ENCODE results near the gene KLK5.
"Not testable (repeated sequence)": the region's sequence is repeated elsewhere in the genome, so short reads cannot be mapped to it uniquely, and the experiment has no call there.

KLK5 gene

GRCh38 chr19:50952910-50953309 lies at the start of gene KLK5:
TSS of gene KLK5 (minus strand) at chr19:50953038. CDS start at chr19:50952657, 381 bp downstream.
- Histone ChIP-seq H3K4me1 (ENCODE audit: control insufficient read depth in 1 of 2, insufficient read depth in 2 of 2, low read length in 2 of 2) (no peaks in the 10 kb centered on the region), H3K27ac (ENCODE audit: low read length) (no peak within 1 kb of the TSS), H3K9me3 (ENCODE audit: control insufficient read depth in 1 of 2, low read length in 2 of 2) (no peaks in the 10 kb centered on the region), H3K36me3 (ENCODE audit: control insufficient read depth in 1 of 2, insufficient read depth in 2 of 2, low read length in 2 of 2) (no peaks in the 10 kb centered on the region), H3K4me3 (ENCODE audit: low read depth in 1 of 2, low read length in 2 of 2) (no peak within 1 kb of the TSS), H3K27me3 (ENCODE audit: low read depth, low read length) (no peaks in the 10 kb centered on the region)

GRCh38 chr19:51002089-51002532 lies 49.3 kb upstream of the KLK5 start:
- Histone ChIP-seq H3K9me3 (ENCODE audit: control insufficient read depth in 1 of 2, low read length in 2 of 2) (no peaks in the 10 kb centered on the region), H3K4me3 (ENCODE audit: low read depth in 1 of 2, low read length in 2 of 2) (no peak overlapping the region), H3K4me1 (ENCODE audit: control insufficient read depth in 1 of 2, insufficient read depth in 2 of 2, low read length in 2 of 2) (no peaks in the 10 kb centered on the region), H3K36me3 (ENCODE audit: control insufficient read depth in 1 of 2, insufficient read depth in 2 of 2, low read length in 2 of 2) (no peaks in the 10 kb centered on the region), H3K27me3 (ENCODE audit: low read depth, low read length) (peaks cover 7% of the 10 kb centered on the region), H3K27ac (ENCODE audit: low read length) (no peak overlapping the region)

GRCh38 chr19:51001515-51001914 lies 48.7 kb upstream of the KLK5 start, which contains the start of gene KLK8:
TSS of gene KLK8 (minus strand) at chr19:51001604. CDS start at chr19:51001167, 437 bp downstream.
- no peaks in the 10 kb centered on the region for H3K9me3 ChIP-seq (ENCODE audit: control insufficient read depth in 1 of 2, low read length in 2 of 2)
- no peak within 1 kb of the TSS for H3K4me3 ChIP-seq (ENCODE audit: low read depth in 1 of 2, low read length in 2 of 2)
- H3K36me3 ChIP-seq (ENCODE audit: control insufficient read depth in 1 of 2, insufficient read depth in 2 of 2, low read length in 2 of 2): no peaks in the 10 kb centered on the region
- H3K4me1 ChIP-seq (ENCODE audit: control insufficient read depth in 1 of 2, insufficient read depth in 2 of 2, low read length in 2 of 2): no peaks in the 10 kb centered on the region
- H3K27ac ChIP-seq (ENCODE audit: low read length): no peak within 1 kb of the TSS
- peaks cover 7% of the 10 kb centered on the region for H3K27me3 ChIP-seq (ENCODE audit: low read depth, low read length)

- Histone ChIP-seq H3K4me3 (ENCODE audit: low read depth in 1 of 2, low read length in 2 of 2) (no peak overlapping the region), H3K36me3 (ENCODE audit: control insufficient read depth in 1 of 2, insufficient read depth in 2 of 2, low read length in 2 of 2) (no peaks in the 10 kb centered on the region), H3K4me1 (ENCODE audit: control insufficient read depth in 1 of 2, insufficient read depth in 2 of 2, low read length in 2 of 2) (no peaks in the 10 kb centered on the region), H3K27me3 (ENCODE audit: low read depth, low read length) (peaks cover 7% of the 10 kb centered on the region), H3K27ac (ENCODE audit: low read length) (no peak overlapping the region), H3K9me3 (ENCODE audit: control insufficient read depth in 1 of 2, low read length in 2 of 2) (no peaks in the 10 kb centered on the region)
Observed at GRCh38 chr19:51000981-51001380, 48.1 kb upstream of the KLK5 start.

GRCh38 chr19:51000426-51000825 lies 47.6 kb upstream of the KLK5 start:
- H3K27ac ChIP-seq (ENCODE audit: low read length): no peak overlapping the region
- peaks cover 7% of the 10 kb centered on the region for H3K27me3 ChIP-seq (ENCODE audit: low read depth, low read length)

GRCh38 chr19:50998686-50999085 lies 45.8 kb upstream of the KLK5 start:
- no peak overlapping the region for H3K27ac ChIP-seq (ENCODE audit: low read length)
- H3K36me3 ChIP-seq (ENCODE audit: control insufficient read depth in 1 of 2, insufficient read depth in 2 of 2, low read length in 2 of 2): no peaks in the 10 kb centered on the region
- no peaks in the 10 kb centered on the region for H3K4me1 ChIP-seq (ENCODE audit: control insufficient read depth in 1 of 2, insufficient read depth in 2 of 2, low read length in 2 of 2)
- H3K27me3 ChIP-seq (ENCODE audit: low read depth, low read length): peaks cover 7% of the 10 kb centered on the region
- no peaks in the 10 kb centered on the region for H3K9me3 ChIP-seq (ENCODE audit: control insufficient read depth in 1 of 2, low read length in 2 of 2)
- no peak overlapping the region for H3K4me3 ChIP-seq (ENCODE audit: low read depth in 1 of 2, low read length in 2 of 2)

More at GRCh38 chr19:51000426-51000825, 47.6 kb upstream of the KLK5 start:
- Histone ChIP-seq H3K4me1 (ENCODE audit: control insufficient read depth in 1 of 2, insufficient read depth in 2 of 2, low read length in 2 of 2) (no peaks in the 10 kb centered on the region), H3K9me3 (ENCODE audit: control insufficient read depth in 1 of 2, low read length in 2 of 2) (no peaks in the 10 kb centered on the region), H3K36me3 (ENCODE audit: control insufficient read depth in 1 of 2, insufficient read depth in 2 of 2, low read length in 2 of 2) (no peaks in the 10 kb centered on the region), H3K4me3 (ENCODE audit: low read depth in 1 of 2, low read length in 2 of 2) (no peak overlapping the region)

- Histone ChIP-seq H3K27ac (ENCODE audit: low read length) (no peak overlapping the region), H3K27me3 (ENCODE audit: low read depth, low read length) (peaks cover 7% of the 10 kb centered on the region), H3K4me1 (ENCODE audit: control insufficient read depth in 1 of 2, insufficient read depth in 2 of 2, low read length in 2 of 2) (no peaks in the 10 kb centered on the region), H3K4me3 (ENCODE audit: low read depth in 1 of 2, low read length in 2 of 2) (no peak overlapping the region), H3K36me3 (ENCODE audit: control insufficient read depth in 1 of 2, insufficient read depth in 2 of 2, low read length in 2 of 2) (no peaks in the 10 kb centered on the region), H3K9me3 (ENCODE audit: control insufficient read depth in 1 of 2, low read length in 2 of 2) (no peaks in the 10 kb centered on the region)
Observed at GRCh38 chr19:50998061-50998460, 45.2 kb upstream of the KLK5 start.

- H3K9me3 ChIP-seq (ENCODE audit: control insufficient read depth in 1 of 2, low read length in 2 of 2): no peaks in the 10 kb centered on the region
- no peak overlapping the region for H3K4me3 ChIP-seq (ENCODE audit: low read depth in 1 of 2, low read length in 2 of 2)
- no peaks in the 10 kb centered on the region for H3K27me3 ChIP-seq (ENCODE audit: low read depth, low read length)
- no peaks in the 10 kb centered on the region for H3K36me3 ChIP-seq (ENCODE audit: control insufficient read depth in 1 of 2, insufficient read depth in 2 of 2, low read length in 2 of 2)
- H3K4me1 ChIP-seq (ENCODE audit: control insufficient read depth in 1 of 2, insufficient read depth in 2 of 2, low read length in 2 of 2): no peaks in the 10 kb centered on the region
- no peak overlapping the region for H3K27ac ChIP-seq (ENCODE audit: low read length)
Observed at GRCh38 chr19:50994129-50994528, 41.3 kb upstream of the KLK5 start.

GRCh38 chr19:50992666-50993035 lies 39.8 kb upstream of the KLK5 start:
- H3K27me3 ChIP-seq (ENCODE audit: low read depth, low read length): no peaks in the 10 kb centered on the region
- H3K36me3 ChIP-seq (ENCODE audit: control insufficient read depth in 1 of 2, insufficient read depth in 2 of 2, low read length in 2 of 2): no peaks in the 10 kb centered on the region
- no peaks in the 10 kb centered on the region for H3K9me3 ChIP-seq (ENCODE audit: control insufficient read depth in 1 of 2, low read length in 2 of 2)
- H3K4me1 ChIP-seq (ENCODE audit: control insufficient read depth in 1 of 2, insufficient read depth in 2 of 2, low read length in 2 of 2): no peaks in the 10 kb centered on the region
- H3K4me3 ChIP-seq (ENCODE audit: low read depth in 1 of 2, low read length in 2 of 2): no peak overlapping the region
- no peak overlapping the region for H3K27ac ChIP-seq (ENCODE audit: low read length)

- H3K27me3 ChIP-seq (ENCODE audit: low read depth, low read length); H3K4me3 ChIP-seq (ENCODE audit: low read depth in 1 of 2, low read length in 2 of 2); H3K27ac ChIP-seq (ENCODE audit: low read length); H3K9me3 ChIP-seq (ENCODE audit: control insufficient read depth in 1 of 2, low read length in 2 of 2); H3K4me1 ChIP-seq (ENCODE audit: control insufficient read depth in 1 of 2, insufficient read depth in 2 of 2, low read length in 2 of 2); H3K36me3 ChIP-seq (ENCODE audit: control insufficient read depth in 1 of 2, insufficient read depth in 2 of 2, low read length in 2 of 2): not testable (repeated sequence)
Observed at GRCh38 chr19:50984416-50984815, 31.6 kb upstream of the KLK5 start.

GRCh38 chr19:50983625-50984292 lies 30.9 kb upstream of the KLK5 start, which contains the start of gene KLK7:
TSS of gene KLK7 (minus strand) at chr19:50983917. CDS start at chr19:50982399, 1,518 bp downstream.
- no peaks in the 10 kb centered on the region for H3K36me3 ChIP-seq (ENCODE audit: control insufficient read depth in 1 of 2, insufficient read depth in 2 of 2, low read length in 2 of 2)
- H3K27ac ChIP-seq (ENCODE audit: low read length): no peak within 1 kb of the TSS
- no peaks in the 10 kb centered on the region for H3K4me1 ChIP-seq (ENCODE audit: control insufficient read depth in 1 of 2, insufficient read depth in 2 of 2, low read length in 2 of 2)
- H3K27me3 ChIP-seq (ENCODE audit: low read depth, low read length): no peaks in the 10 kb centered on the region
- H3K4me3 ChIP-seq (ENCODE audit: low read depth in 1 of 2, low read length in 2 of 2): no peak within 1 kb of the TSS
- peaks cover 0 to 3% of the 10 kb centered on the region in 2 donors for H3K9me3 ChIP-seq (ENCODE audit: control insufficient read depth in 1 of 2, low read length in 2 of 2)

GRCh38 chr19:50982186-50982585 lies 29.3 kb upstream of the KLK5 start:
- Histone ChIP-seq H3K4me1 (ENCODE audit: control insufficient read depth in 1 of 2, insufficient read depth in 2 of 2, low read length in 2 of 2) (no peaks in the 10 kb centered on the region), H3K4me3 (ENCODE audit: low read depth in 1 of 2, low read length in 2 of 2) (no peak overlapping the region), H3K27ac (ENCODE audit: low read length) (no peak overlapping the region), H3K36me3 (ENCODE audit: control insufficient read depth in 1 of 2, insufficient read depth in 2 of 2, low read length in 2 of 2) (no peaks in the 10 kb centered on the region), H3K9me3 (ENCODE audit: control insufficient read depth in 1 of 2, low read length in 2 of 2) (peaks cover 0 to 3% of the 10 kb centered on the region in 2 donors), H3K27me3 (ENCODE audit: low read depth, low read length) (no peaks in the 10 kb centered on the region)

Measured in muscle layer of duodenum (tissue), 2 donors.